ENCODE measurements around the gene WSCD2.

GRCh38 chr12:108147279-108147678 lies 18.2 kb downstream of the WSCD2 start:
- TF ChIP-seq POLR2AphosphoS5 (IDR thresholded peaks at IDR 0.05; ENCODE audit: borderline replicate concordance, low read depth, low read length) (no peak), EZH2 (IDR thresholded peaks at IDR 0.05) (no peak), FOXP2 (optimal IDR thresholded peaks at IDR 0.05; ENCODE audit: control extremely low read depth, extremely low read length, insufficient read depth) (no peak)
